Measurements from ENCODE around the gene ZNF432. TPM values are rescaled to one million over a fixed set of nuclear protein-coding genes. Genes with fewer than 3 reads are reported as not detected.
A peak's percentile ranks its signal among the peaks of the same experiment; 100 is the strongest.

ZNF432 gene
- polyA plus RNA-seq, 1 donor: 13.9 TPM

DNA sequence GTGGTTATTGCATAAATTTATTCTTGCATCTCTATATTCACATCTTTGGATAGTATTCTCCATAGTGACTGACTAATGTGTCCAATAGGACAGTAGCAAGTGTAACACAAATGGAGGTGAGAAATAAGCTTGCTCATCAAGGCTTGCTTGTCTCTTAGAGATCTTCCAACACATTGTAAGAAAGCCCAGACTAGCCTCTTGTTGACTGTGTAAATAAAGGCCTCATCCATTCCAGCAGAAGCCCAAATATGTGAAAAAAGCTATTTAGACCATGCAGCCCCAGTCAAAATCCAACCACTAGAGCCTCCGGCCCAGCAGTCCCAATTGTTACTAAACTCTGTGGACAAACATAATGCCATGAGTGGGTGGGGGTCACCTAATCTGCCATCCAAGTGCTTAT lies 38.0 kb downstream of the ZNF432 start:
- Histone ChIP-seq H3K27me3 (ENCODE audit: control insufficient read depth, insufficient read depth, low read length) (no peaks in the 10 kb centered on the region), H3K36me3 (ENCODE audit: control insufficient read depth, insufficient read depth, low read length) (peaks cover 10% of the 10 kb centered on the region), H3K9me3 (ENCODE audit: control insufficient read depth, low read depth, low read length) (peaks cover 24% of the 10 kb centered on the region), H3K27ac (ENCODE audit: low read length) (no peak overlapping the region), H3K4me1 (ENCODE audit: control insufficient read depth, insufficient read depth, low read length) (peaks cover 3% of the 10 kb centered on the region), H3K4me3 (ENCODE audit: low read length) (no peak overlapping the region)
- no peak for DNase-seq
- no CpG with 5 or more reads among the region's 1 CpG for WGBS (ENCODE audit: insufficient coverage, low lambda C conversion rate)

DNA sequence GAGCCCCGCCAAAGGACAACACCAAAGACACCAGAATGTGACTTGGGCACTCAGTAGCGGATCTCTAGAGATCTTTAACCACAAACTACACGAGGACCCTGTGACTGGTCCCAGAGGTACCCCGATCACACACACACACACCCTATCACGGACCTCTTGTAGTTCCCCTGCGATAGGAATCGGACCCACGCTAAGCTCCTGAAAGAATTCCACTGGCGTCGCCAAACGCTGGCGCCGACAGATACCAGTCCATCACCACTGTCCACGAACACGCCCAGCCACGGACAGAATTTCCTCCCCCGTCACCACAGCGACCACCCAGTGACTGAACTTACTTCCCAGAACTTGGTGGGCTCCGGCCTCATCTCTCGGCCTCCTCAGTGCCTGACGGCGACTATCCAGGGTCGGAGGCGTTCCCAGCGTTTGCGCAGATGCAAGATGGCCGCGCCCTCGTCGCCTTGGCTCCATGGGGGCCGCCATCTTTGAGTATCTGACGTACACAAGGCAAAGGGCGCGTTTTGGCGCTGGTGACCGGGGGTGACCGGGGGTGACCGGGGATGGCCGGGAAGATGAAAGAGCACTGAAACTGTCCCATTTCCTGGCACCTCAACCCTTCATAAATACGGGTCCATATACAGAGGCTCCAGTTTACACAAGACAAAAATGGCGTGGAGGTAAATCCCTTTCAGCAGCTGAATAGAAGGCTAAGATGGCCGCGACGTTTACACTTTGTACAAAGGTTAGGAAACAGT lies 40.7 kb downstream of the ZNF432 start, which contains the start of gene ZNF615:
ZNF615 (minus strand) TSS at position 406 of the 752 bp plus-strand sequence. CDS start 4,500 bp downstream, outside the sequence.
- no CpG with 5 or more reads among the region's 44 CpGs for WGBS (ENCODE audit: insufficient coverage, low lambda C conversion rate)
- H3K27me3 ChIP-seq (ENCODE audit: control insufficient read depth, insufficient read depth, low read length): no peaks in the 10 kb centered on the region
- H3K36me3 ChIP-seq (ENCODE audit: control insufficient read depth, insufficient read depth, low read length): peaks cover 16% of the 10 kb centered on the region
- H3K4me1 ChIP-seq (ENCODE audit: control insufficient read depth, insufficient read depth, low read length): peaks cover 3% of the 10 kb centered on the region
- H3K27ac ChIP-seq (ENCODE audit: low read length): peak within 1 kb of the TSS; percentile 75
- H3K9me3 ChIP-seq (ENCODE audit: control insufficient read depth, low read depth, low read length): peaks cover 27% of the 10 kb centered on the region
- H3K4me3 ChIP-seq (ENCODE audit: low read length): peak within 1 kb of the TSS; percentile 81
- DNase-seq: peak; percentile 89 to 95

DNA sequence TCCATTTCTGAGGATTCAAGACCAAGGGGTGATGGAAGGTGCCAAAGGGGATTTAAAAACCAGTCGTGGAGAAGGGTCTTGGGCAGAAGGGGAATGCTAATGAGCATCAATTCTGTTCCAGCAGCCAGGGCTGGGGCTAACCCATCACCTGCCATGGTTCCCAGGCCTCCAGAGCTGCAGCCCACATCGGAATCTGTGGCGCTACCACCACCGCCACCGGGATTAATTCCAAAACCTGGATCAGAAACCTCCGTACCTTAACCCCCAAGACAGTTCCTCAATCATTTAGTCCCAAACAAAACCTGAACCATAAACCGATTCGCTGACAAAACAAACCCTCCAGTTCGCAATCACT lies 41.2 kb downstream of the ZNF432 start:
- Histone ChIP-seq H3K9me3 (ENCODE audit: control insufficient read depth, low read depth, low read length) (peaks cover 28% of the 10 kb centered on the region), H3K27ac (ENCODE audit: low read length) (peak overlapping the region; percentile 75), H3K27me3 (ENCODE audit: control insufficient read depth, insufficient read depth, low read length) (no peaks in the 10 kb centered on the region), H3K4me3 (ENCODE audit: low read length) (peak overlapping the region; percentile 81), H3K4me1 (ENCODE audit: control insufficient read depth, insufficient read depth, low read length) (peaks cover 3% of the 10 kb centered on the region), H3K36me3 (ENCODE audit: control insufficient read depth, insufficient read depth, low read length) (peaks cover 10% of the 10 kb centered on the region)
- DNase-seq: peak in 1 of 2 donors; percentile 10
- WGBS (ENCODE audit: insufficient coverage, low lambda C conversion rate): no CpG with 5 or more reads among the region's 9 CpGs

DNA sequence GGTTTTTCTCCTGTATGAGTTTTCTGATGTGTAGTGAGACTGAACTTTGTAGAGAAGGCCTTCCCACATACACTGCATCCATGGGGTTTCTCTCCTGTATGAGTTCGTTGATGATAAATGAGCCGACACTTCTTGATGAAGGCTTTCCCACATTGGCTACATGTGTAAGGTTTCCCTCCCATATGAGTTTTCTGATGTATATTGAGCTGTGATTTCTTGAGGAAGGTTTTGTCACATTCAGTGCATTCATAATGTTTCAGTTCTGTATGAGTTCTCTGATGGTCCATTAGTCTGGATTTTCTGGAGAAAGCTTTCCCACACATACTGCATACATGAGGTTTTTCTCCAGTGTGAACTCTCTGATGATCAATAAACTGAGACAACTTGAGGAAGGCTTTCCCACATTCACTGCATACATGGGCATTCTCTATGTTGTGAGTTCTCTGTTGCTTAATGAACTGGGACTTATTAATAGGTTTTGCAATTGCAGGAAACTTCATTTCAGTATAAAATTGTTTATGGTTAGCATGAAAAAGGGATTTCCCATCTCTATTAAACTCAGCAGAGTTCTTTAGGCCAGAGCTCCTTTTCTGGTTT lies 54.5 kb downstream of the ZNF432 start:
- peaks cover 59% of the 10 kb centered on the region for H3K9me3 ChIP-seq (ENCODE audit: control insufficient read depth, low read depth, low read length)
- WGBS (ENCODE audit: insufficient coverage, low lambda C conversion rate): no CpG with 5 or more reads among the region's 2 CpGs

DNA sequence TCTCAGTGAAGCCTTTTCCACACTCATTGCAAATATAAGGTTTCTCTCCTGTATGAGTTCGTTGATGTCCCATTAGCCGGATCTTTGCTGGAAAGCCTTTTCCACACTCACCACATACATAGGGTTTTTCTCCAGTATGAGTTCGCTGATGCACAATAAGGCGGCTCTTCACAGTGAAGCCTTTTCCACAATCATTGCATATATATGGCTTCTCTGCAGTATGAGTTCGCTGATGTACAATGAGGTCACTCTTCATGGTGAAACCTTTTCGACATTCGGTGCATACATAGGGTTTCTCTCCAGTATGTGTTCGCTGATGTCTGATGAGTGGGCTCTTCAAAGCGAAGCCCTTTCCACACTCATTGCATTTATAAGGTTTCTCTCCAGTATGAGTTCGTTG lies 55.2 kb downstream of the ZNF432 start:
- Histone ChIP-seq H3K27ac (ENCODE audit: low read length) (no peak overlapping the region), H3K36me3 (ENCODE audit: control insufficient read depth, insufficient read depth, low read length) (peaks cover 33% of the 10 kb centered on the region), H3K4me3 (ENCODE audit: low read length) (no peak overlapping the region), H3K9me3 (ENCODE audit: control insufficient read depth, low read depth, low read length) (peaks cover 59% of the 10 kb centered on the region), H3K4me1 (ENCODE audit: control insufficient read depth, insufficient read depth, low read length) (no peaks in the 10 kb centered on the region), H3K27me3 (ENCODE audit: control insufficient read depth, insufficient read depth, low read length) (no peaks in the 10 kb centered on the region)
- 100% methylated on average over 2 of the region's 10 CpGs for WGBS (ENCODE audit: insufficient coverage, low lambda C conversion rate)
- DNase-seq: no peak

More for the DNA sequence above, 54.5 kb downstream of the ZNF432 start:
- H3K4me1 ChIP-seq (ENCODE audit: control insufficient read depth, insufficient read depth, low read length): no peaks in the 10 kb centered on the region
- no peak overlapping the region for H3K4me3 ChIP-seq (ENCODE audit: low read length)
- H3K27me3 ChIP-seq (ENCODE audit: control insufficient read depth, insufficient read depth, low read length): no peaks in the 10 kb centered on the region
- peaks cover 36% of the 10 kb centered on the region for H3K36me3 ChIP-seq (ENCODE audit: control insufficient read depth, insufficient read depth, low read length)
- DNase-seq: no peak
- no peak overlapping the region for H3K27ac ChIP-seq (ENCODE audit: low read length)

DNA sequence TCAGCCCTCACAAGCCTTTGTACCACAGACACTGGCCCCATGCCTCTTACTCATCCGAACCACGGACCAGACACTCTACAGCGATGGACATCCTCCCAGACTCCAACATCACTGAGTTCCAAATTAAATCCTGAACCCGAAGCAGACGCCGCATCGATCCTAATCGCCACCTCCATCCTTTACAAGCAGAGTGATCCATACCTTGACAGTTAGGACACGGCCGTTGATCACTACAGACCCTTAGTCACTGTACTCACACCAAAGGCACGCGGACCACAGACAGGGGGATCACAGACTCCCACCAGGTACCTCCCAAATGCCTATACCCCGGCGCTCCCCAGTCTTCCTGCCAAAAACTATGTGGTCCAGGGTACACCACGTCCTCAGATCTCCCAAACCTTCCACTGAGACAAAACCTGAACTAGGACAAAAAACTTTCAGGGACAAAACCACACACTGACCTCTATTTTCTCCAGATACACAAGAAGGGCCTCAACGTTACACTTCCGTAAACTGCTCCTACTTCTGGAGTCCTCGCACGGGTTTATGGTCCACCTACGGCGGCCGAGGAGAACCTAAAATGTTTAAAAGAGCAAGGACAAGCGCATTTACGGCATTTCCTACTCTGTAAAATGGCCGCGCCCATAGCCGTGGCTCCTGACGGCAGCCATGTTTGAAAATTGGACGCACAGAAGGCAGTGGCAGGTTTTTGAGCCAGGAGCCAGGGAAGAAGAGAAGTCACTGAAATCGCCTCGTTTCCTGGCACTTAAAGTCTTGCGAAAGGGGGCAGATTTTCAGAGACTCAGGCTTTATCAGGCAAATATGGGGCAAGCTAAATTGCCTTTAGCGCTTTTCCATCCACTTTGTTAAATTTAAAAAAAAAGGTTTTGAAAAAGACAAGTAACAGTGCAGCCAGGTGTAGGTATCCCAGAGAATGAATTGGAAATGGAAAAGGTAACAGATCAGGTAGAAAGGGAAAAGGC lies 62.0 kb downstream of the ZNF432 start, which contains the start of gene ZNF350:
ZNF350 (minus strand) TSS at position 532 of the 983 bp plus-strand sequence. CDS start 12,480 bp downstream, outside the sequence.
- H3K9me3 ChIP-seq (ENCODE audit: control insufficient read depth, low read depth, low read length): peaks cover 38% of the 10 kb centered on the region
- peak within 1 kb of the TSS; percentile 68 for H3K27ac ChIP-seq (ENCODE audit: low read length)
- peak; percentile 94 to 98 for DNase-seq
- peaks cover 6% of the 10 kb centered on the region for H3K36me3 ChIP-seq (ENCODE audit: control insufficient read depth, insufficient read depth, low read length)
- H3K4me1 ChIP-seq (ENCODE audit: control insufficient read depth, insufficient read depth, low read length): no peaks in the 10 kb centered on the region
- peak within 1 kb of the TSS; percentile 86 for H3K4me3 ChIP-seq (ENCODE audit: low read length)
- H3K27me3 ChIP-seq (ENCODE audit: control insufficient read depth, insufficient read depth, low read length): no peaks in the 10 kb centered on the region
- WGBS (ENCODE audit: insufficient coverage, low lambda C conversion rate): no CpG with 5 or more reads among the region's 33 CpGs

DNA sequence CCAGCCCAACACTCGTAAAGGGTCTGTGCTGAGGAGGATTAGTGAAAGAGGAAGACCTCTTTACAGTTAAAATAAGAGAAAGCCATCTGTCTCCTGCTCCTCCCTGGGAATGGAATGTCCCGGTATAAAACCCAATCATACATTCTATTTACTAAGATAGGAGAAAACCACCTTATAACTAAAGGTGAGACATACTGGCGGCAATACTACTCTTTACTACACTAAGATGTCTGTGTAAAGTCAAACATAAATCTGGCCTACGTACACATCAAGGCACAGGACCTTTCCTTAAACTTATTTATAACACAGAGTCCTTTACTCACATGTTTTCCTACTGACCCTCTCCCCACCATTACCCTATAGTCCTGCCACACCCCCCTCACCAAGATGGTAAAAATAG lies 65.3 kb downstream of the ZNF432 start:
- no peak overlapping the region for H3K4me3 ChIP-seq (ENCODE audit: low read length)
- H3K27me3 ChIP-seq (ENCODE audit: control insufficient read depth, insufficient read depth, low read length): no peaks in the 10 kb centered on the region
- no peak for DNase-seq
- H3K9me3 ChIP-seq (ENCODE audit: control insufficient read depth, low read depth, low read length): peaks cover 27% of the 10 kb centered on the region
- no peaks in the 10 kb centered on the region for H3K4me1 ChIP-seq (ENCODE audit: control insufficient read depth, insufficient read depth, low read length)
- no peak overlapping the region for H3K27ac ChIP-seq (ENCODE audit: low read length)
- peaks cover 11% of the 10 kb centered on the region for H3K36me3 ChIP-seq (ENCODE audit: control insufficient read depth, insufficient read depth, low read length)
- no CpG with 5 or more reads among the region's 4 CpGs for WGBS (ENCODE audit: insufficient coverage, low lambda C conversion rate)

Other genes with a start within 250 kb of the ZNF432 start
- 24.8 TPM for gene ZNF577, start 160.9 kb downstream of the ZNF432 start, polyA plus RNA-seq
- gene ZNF649, start 143.8 kb downstream of the ZNF432 start, polyA plus RNA-seq: 14.9 TPM
- gene ZNF613, start 121.4 kb downstream of the ZNF432 start, polyA plus RNA-seq: 5.6 TPM
- gene ZNF350, start 62.0 kb downstream of the ZNF432 start, polyA plus RNA-seq: 12.2 TPM
- gene ZNF615, start 40.6 kb downstream of the ZNF432 start, polyA plus RNA-seq: 9.2 TPM
- 8.1 TPM for gene ZNF614, start 20.5 kb downstream of the ZNF432 start, polyA plus RNA-seq
- 24.0 TPM for gene ZNF841, start 46.9 kb upstream of the ZNF432 start, polyA plus RNA-seq
- 9.6 TPM for gene ZNF616, start 91.1 kb upstream of the ZNF432 start, polyA plus RNA-seq
- gene ZNF836, start 122.8 kb upstream of the ZNF432 start, polyA plus RNA-seq: 11.6 TPM
- gene PPP2R1A, start 141.2 kb upstream of the ZNF432 start, polyA plus RNA-seq: 223 TPM
- gene ZNF766, start 220.7 kb upstream of the ZNF432 start, polyA plus RNA-seq: 12.3 TPM
- gene ZNF480, start 248.3 kb upstream of the ZNF432 start, polyA plus RNA-seq: 11.6 TPM

Measured in large intestine (tissue), 3 donors.